GM19438 (cell line): ENCODE data around the gene PDLIM4.

Source experiments
- ATAC-seq: cut with Tn5 transposase; IDR thresholded peaks from one replicate; pipeline ENCODE4 v1.9.1; 2021; ENCODE audit warnings: low read depth; ENCODE audit not compliant: unreplicated experiment

The PDLIM4 gene

GRCh38 chr5:132257131-132258101, at the start of gene PDLIM4:
Gene PDLIM4, plus strand, starts transcription at chr5:132257696. Its CDS starts 39 bp downstream, at chr5:132257735.
- no peak for ATAC-seq

- no peak for ATAC-seq
Measured at GRCh38 chr5:132207778-132208177, 49.7 kb upstream of the PDLIM4 start.

DNA sequence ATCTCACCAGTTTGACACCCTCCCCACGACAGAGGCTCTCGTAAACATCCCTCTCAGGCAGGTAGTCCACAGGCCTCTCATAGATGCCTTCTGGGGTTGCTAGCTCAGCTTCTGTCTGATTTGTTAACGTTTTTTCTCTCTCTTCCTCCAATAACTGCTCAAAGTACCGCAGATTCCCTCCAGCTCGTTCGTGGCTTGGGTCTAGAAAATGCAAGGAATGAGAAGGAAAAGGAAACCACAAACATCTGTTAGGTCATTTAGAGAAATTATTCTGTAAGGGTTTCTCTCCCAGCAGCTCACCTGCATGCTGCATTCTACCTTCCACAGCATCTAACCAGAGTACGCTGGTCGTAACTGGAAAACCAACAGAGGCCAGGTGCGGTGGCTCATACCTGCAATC, 48.4 kb upstream of the PDLIM4 start:
- ATAC-seq = no peak

DNA sequence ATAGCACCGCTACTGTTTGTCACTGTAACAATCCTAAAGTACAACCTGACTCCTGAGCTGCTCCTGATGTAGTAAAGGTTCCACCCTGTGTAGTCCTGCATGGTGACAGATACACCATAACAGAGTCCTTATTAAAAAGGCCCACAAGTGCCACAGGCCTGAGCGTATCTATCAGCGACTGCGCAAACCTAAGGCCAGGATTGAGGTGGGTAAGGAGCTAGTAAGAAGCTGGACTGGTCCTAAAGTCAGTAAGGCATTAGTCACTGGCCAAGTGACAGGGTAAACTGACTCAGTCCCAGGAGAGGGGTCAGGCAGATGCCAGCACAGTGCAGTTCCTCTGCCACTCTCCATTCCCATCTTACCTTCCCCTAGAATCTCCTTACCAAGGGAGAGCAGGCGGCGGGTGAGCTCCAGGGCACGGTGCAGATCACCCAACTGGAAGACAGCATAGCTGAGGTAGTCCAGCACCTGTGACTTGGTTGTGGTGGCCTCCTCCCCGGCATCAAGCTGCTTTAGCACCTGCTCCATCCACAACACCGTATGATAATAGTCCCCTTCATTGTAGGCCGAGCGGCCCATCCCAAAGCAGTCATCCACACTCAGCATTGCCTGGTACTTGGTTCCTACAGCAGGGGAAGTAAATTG, 47.5 kb upstream of the PDLIM4 start:
- ATAC-seq = no peak

DNA sequence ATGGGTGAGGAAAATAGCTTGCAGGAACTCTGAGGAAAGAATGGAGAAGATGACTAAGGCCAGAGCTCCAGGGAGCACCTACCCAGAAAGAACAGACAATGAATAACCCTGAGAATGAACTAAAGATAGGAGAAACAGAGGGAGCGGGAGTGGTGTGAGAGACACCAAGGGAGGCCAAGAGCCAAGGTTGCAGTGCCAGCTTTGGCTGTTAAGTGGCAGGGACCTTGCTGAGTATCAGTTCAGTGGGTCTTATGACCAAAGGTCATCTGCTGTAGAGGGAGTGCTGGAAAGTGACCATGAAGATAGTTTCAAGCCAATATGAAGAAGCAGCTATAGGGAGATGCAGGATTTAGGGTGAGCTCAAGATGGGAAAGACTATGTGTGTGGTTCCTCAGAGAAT, 46.6 kb upstream of the PDLIM4 start:
- ATAC-seq = no peak

- ATAC-seq = no peak
Measured at GRCh38 chr5:132211787-132212186, 45.7 kb upstream of the PDLIM4 start.

DNA sequence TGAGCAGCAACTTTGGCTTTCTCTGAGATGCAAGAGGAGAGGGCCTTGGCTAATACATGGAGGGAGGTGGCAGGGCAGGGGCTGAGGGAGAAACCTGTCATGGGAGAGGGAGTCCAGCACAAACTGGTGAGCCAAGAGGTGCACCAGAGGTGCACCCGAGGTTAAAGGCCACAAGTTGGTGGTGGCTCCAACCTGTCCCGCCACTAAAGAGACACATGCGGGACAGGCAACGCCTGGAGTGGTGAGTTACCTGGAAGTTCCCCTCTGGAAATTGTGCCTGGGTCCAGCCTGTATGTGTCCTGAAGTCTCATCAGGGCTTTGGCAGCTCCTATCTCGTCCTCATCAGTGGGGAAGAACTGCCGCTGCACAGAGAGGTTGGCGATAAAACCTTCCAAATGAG, 43.8 kb upstream of the PDLIM4 start:
- ATAC-seq = no peak

- no peak for ATAC-seq
Measured at GRCh38 chr5:132214491-132214890, 43.0 kb upstream of the PDLIM4 start.

DNA sequence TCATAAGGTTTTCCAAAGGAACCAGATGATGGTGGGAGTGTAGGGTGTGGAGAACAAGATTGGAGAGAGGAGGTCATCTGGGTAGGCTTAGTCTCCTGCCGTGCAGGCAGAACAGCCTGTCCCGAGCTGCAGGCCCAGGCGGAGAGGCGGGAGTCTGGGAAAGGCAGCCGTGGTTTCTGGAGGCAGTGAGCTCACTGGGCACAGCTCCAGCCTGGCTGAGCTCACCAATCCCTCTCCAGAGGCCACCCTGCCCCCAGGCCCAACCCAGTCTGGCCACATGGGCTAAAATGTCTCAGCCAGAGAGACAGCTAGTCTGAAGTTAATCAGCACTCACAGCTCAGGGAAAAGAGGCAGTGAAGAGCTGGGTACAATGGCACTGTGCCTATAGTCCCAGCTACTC, 42.2 kb upstream of the PDLIM4 start:
- no peak for ATAC-seq

DNA sequence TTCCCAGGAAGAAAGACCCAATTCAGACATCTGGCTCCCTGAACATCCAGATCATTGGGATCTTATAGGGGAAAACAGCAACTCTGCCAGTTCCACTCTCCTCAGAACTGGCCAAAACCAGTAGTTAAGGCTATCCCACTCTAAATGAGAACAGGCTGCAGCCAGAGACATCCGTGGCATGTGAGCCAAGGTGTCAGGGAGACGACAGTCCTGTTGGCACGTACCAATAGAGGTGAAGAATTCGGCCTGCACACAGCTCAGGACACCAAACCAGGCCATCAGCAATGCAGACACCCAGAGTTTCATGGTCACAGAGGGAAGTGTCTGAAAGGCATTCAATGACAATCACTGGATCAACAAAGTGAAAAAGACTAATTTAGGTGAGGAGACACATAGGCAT, 39.2 kb upstream of the PDLIM4 start:
- ATAC-seq = no peak

DNA sequence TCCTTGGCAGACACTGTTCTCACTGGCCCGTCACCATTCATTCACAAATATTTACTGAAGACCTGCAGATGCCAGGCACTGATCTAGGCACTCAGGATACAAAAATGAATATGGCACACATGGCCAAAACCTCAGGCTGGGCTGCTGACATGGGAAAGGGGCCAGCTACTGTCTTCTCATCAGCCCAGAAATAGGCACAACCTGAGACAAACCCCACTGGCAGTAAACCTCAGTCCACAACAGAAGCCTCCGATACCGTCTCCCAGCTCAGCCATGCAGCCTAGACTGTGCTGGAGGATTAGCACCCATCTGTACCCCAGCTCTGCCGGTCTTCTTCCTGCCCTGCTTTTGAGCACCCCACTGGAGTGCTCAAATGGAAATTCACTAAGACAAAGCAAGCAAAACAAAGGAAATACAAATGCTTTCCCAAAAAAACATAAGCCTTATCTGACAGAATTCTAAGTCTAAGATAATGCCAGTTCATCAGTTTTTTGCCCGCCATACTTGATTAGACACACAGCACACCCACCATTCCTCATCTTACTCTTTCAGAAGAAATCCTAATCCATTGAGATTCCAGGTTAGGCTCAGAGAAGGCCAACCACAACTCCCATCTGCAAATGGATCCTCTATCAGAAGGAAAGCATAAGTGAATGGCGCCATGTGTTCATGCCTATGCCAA, 38.1 kb upstream of the PDLIM4 start:
- no peak for ATAC-seq

DNA sequence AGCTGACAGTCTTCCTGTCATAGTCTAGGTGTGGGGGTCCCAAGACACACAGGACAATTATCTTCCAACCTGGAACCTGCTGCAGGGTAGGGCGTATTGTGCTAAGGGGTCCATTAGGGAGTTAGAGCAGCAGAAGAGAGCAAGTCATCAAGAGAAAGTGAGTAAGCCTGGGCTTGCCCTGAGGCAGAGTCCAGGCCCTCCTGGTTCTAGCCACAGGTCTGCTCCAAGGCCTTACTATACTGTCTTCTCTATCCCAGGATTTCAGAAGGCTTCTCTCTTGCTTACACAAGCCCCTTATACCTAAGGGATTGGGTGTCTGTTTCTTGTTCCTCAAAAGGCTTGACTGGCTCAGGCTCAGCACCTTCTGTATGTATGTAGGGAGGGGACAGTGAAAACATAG, 37.5 kb upstream of the PDLIM4 start:
- ATAC-seq = no peak

GRCh38 chr5:132220491-132220890, 37.0 kb upstream of the PDLIM4 start:
- ATAC-seq = no peak

- ATAC-seq = no peak
Measured at GRCh38 chr5:132221781-132222648, 35.5 kb upstream of the PDLIM4 start.

GRCh38 chr5:132222649-132223038, 34.9 kb upstream of the PDLIM4 start:
- ATAC-seq = peak; percentile 45

- ATAC-seq = no peak
Measured at GRCh38 chr5:132223861-132224260, 33.6 kb upstream of the PDLIM4 start.

DNA sequence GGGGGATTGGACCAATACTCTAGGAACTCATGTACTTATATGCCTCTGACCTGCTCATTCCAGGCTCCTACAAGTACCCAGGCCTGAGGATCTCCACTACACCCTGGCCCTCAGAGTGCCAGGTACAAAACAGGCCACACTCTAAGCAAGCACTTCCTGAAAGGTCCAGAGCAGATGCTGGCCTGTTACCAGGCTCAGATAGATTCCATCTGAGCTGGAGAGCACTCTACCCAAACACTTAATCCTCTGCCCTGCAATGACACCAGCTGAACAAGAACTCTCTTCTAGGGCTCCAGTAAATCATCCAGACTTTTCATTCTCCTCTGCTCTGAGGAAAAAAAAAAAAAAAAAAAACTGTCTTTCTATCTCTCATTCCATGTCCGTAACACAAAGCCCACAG, 32.8 kb upstream of the PDLIM4 start:
- ATAC-seq = no peak

DNA sequence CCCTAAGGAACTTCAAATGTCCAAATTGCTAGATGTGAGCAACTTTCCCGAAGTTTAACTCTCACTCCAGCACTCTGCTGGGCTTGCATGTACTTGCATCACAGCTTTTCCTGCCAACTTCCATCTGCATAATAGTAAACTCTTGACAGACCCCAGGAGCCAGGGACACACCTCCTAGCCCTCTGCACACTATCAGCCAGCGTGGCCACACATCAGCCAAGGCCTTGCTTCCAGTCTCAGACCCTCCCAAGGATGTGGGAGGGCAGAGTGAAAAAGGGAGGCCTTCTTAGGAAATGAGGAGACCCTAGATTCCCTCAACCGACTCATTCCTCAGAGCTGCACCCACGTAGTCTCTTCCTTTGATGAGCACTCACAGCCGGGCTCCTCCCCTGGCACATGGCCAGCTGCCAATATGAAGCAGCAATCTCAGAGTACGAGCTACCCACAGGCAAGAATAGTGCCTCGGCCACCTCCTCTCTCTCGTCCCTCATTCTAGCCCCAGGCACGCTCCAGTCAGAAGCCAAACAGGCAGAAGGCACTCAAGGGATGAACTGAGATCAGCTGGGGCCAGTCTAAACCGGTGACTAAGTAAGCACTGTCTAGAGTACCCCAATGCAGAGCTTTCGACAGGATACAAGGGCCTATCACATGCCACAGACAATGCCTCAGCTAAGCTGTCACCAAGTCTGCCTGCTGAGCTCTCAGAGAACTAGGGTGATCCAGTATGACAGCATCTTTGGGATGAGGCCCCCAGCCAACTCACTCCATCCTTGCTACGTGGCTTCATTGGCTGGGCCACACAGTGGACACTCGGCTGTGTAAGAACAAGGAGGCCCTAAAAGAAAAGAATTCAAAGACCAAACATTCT, 32.1 kb upstream of the PDLIM4 start:
- no peak for ATAC-seq

- no peak for ATAC-seq
Measured at GRCh38 chr5:132226516-132227234, 30.8 kb upstream of the PDLIM4 start.
